H1 (cell line): Measurements from ENCODE around the gene TRAT1. TPM values are rescaled to one million over a fixed set of nuclear protein-coding genes. Genes with fewer than 3 reads are reported as not detected.

Experiments
- CTCF ChIA-PET: fragments of 300-600 bp; sonication (Branson Sonifier 250); formaldehyde crosslinking; loops from one replicate; lab custom pipeline; 2021; ENCODE audit not compliant: partially characterized antibody; lab: Charles Lee
- POLR2A ChIA-PET: fragments of 300-600 bp; sonication (Branson Sonifier 250); formaldehyde crosslinking; loops from one replicate; lab custom pipeline; 2021; ENCODE audit warnings: inconsistent platforms; ENCODE audit not compliant: partially characterized antibody; lab: Charles Lee
- DNase-seq, 2 experiments: peaks; one replicate each; pipeline versions ENCODE4 v3.0.0 to v3.0.0-alpha.2; 2010 to 2022; ENCODE audit warnings: low spot score in 2 of 2, low read depth in 1 of 2, mixed read lengths in 1 of 2
- FAIRE-seq: peaks from 2 replicates; lab custom pipeline; 2011; peaks lifted over from hg19 to GRCh38; lab: Jason Lieb, UNC
- H2AFZ ChIP-seq: 2 replicates; pipeline ENCODE4 v1.8.1; 2012; ENCODE audit warnings: low read length, inconsistent platforms
- H2AK5ac ChIP-seq: 2 replicates; pipeline ENCODE4 v1.6.1; 2013; ENCODE audit warnings: low read depth, low read length
- H2BK120ac ChIP-seq: replicated peaks from 2 replicates; pipeline ENCODE3; 2013; ENCODE audit warnings: low read depth, low read length, inconsistent platforms
- H2BK12ac ChIP-seq: 2 replicates; pipeline ENCODE4 v1.6.1; 2013; ENCODE audit warnings: low read depth, low read length
- H2BK15ac ChIP-seq: 2 replicates; pipeline ENCODE4 v1.6.1; 2013; ENCODE audit warnings: low read length
- H2BK20ac ChIP-seq: 2 replicates; pipeline ENCODE4 v1.6.1; 2013; ENCODE audit warnings: low read length
- H2BK5ac ChIP-seq: 2 replicates; pipeline ENCODE4 v1.6.1; 2013; ENCODE audit warnings: low read depth, low read length
- H3K14ac ChIP-seq: 2 replicates; pipeline ENCODE4 v1.6.1; 2013; ENCODE audit warnings: inconsistent platforms; ENCODE audit not compliant: insufficient read length
- H3K18ac ChIP-seq: 2 replicates; pipeline ENCODE4 v1.6.1; 2013; ENCODE audit warnings: low read length; ENCODE audit errors: extremely low read depth
- H3K23ac ChIP-seq: 2 replicates; pipeline ENCODE4 v1.6.1; 2013; ENCODE audit warnings: inconsistent platforms; ENCODE audit not compliant: insufficient read length
- H3K23me2 ChIP-seq: 2 replicates; pipeline ENCODE4 v1.6.1; 2013; ENCODE audit warnings: low read depth, low read length
- H3K27ac ChIP-seq: 2 replicates; pipeline ENCODE4 v1.6.1; 2011; ENCODE audit warnings: low read depth, low read length, inconsistent platforms
- H3K27me3 ChIP-seq, 4 experiments: replicated peaks in 1 of 4; 1 replicate in 1 of 4; 2 replicates in 3 of 4; pipeline versions ENCODE4 v1.6.1 to v1.8.1; 2011 to 2013; ENCODE audit warnings: low read length in 3 of 4, mild to moderate bottlenecking in 3 of 4, inconsistent platforms in 2 of 4, mixed read lengths in 2 of 4, moderate library complexity in 1 of 4; ENCODE audit not compliant: control insufficient read depth in 3 of 4, insufficient read depth in 3 of 4; ENCODE audit errors: extremely low read depth in 1 of 4
- H3K36me3 ChIP-seq, 4 experiments: 2 replicates each; pipeline versions ENCODE4 v1.6.1 to v1.8.1; 2011 to 2013; ENCODE audit warnings: mild to moderate bottlenecking in 4 of 4, low read length in 3 of 4, moderate library complexity in 2 of 4, control low read depth in 1 of 4, inconsistent platforms in 1 of 4; ENCODE audit not compliant: insufficient read depth in 4 of 4, control insufficient read depth in 2 of 4
- H3K4ac ChIP-seq: replicated peaks from 2 replicates; pipeline ENCODE3; 2013; ENCODE audit warnings: low read length, low read depth, mixed read lengths, inconsistent platforms; ENCODE audit not compliant: insufficient read length
- H3K4me1 ChIP-seq, 4 experiments: replicated peaks in 1 of 4; 1 replicate in 1 of 4; 2 replicates in 3 of 4; pipeline versions ENCODE4 v1.6.1 to v1.8.1; 2011 to 2013; ENCODE audit warnings: low read length in 3 of 4, inconsistent platforms in 2 of 4, mixed read lengths in 1 of 4; ENCODE audit not compliant: insufficient read depth in 4 of 4, control insufficient read depth in 3 of 4
- H3K4me2 ChIP-seq, 2 experiments: 2 replicates each; pipeline versions ENCODE4 v1.6.1 to v1.8.1; 2011 to 2013; ENCODE audit warnings: low read depth in 2 of 2, low read length in 2 of 2, control low read depth in 1 of 2, inconsistent platforms in 1 of 2, mild to moderate bottlenecking in 1 of 2; ENCODE audit not compliant: insufficient read depth in 1 of 2
- H3K4me3 ChIP-seq, 4 experiments: fragments of 200-600, 300-600 bp in 1 of 4; sonication (generic), shearing (Covaris generic), sonication (Bioruptor Twin) in 1 of 4; 2 replicates each; pipeline versions ENCODE4 v1.5.1 to v1.8.1; 2011 to 2016; ENCODE audit warnings: low read length in 4 of 4, low read depth in 3 of 4, control low read depth in 2 of 4, inconsistent platforms in 2 of 4, mild to moderate bottlenecking in 2 of 4, mixed read lengths in 1 of 4, moderate library complexity in 1 of 4; ENCODE audit not compliant: insufficient read depth in 2 of 4; ENCODE audit errors: extremely low read depth in 1 of 4
- H3K56ac ChIP-seq: replicated peaks from 2 replicates; pipeline ENCODE3; 2013; ENCODE audit warnings: low read depth, mild to moderate bottlenecking, mixed read lengths, low read length, inconsistent platforms; ENCODE audit not compliant: insufficient read length
- H3K79me1 ChIP-seq: 2 replicates; pipeline ENCODE4 v1.6.1; 2013; ENCODE audit warnings: low read depth, low read length, control low read depth
- H3K79me2 ChIP-seq, 2 experiments: 2 replicates each; pipeline versions ENCODE4 v1.6.1 to v1.8.1; 2012 to 2013; ENCODE audit warnings: low read length in 2 of 2, mild to moderate bottlenecking in 2 of 2, inconsistent platforms in 1 of 2; ENCODE audit not compliant: insufficient read depth in 2 of 2, control insufficient read depth in 1 of 2
- H3K9ac ChIP-seq, 4 experiments: replicated peaks in 1 of 4; 1 replicate in 1 of 4; 2 replicates in 3 of 4; pipeline versions ENCODE4 v1.6.1 to v1.8.1; 2011 to 2013; ENCODE audit warnings: low read depth in 3 of 4, low read length in 3 of 4, control low read depth in 2 of 4, mild to moderate bottlenecking in 2 of 4, moderate library complexity in 2 of 4, inconsistent platforms in 1 of 4; ENCODE audit errors: extremely low read depth in 1 of 4
- H3K9me3 ChIP-seq, 2 experiments: 2 replicates each; pipeline versions ENCODE4 v1.6.1 to v1.8.1; 2012 to 2013; ENCODE audit warnings: mild to moderate bottlenecking in 2 of 2, moderate library complexity in 2 of 2, control low read depth in 1 of 2, inconsistent platforms in 1 of 2, low read depth in 1 of 2, low read length in 1 of 2, mixed read lengths in 1 of 2; ENCODE audit not compliant: insufficient read depth in 2 of 2
- H4K20me1 ChIP-seq, 2 experiments: replicated peaks in 1 of 2; 2 replicates each; pipeline versions ENCODE3 to v1.8.1; 2011 to 2013; ENCODE audit warnings: inconsistent platforms in 2 of 2, low read length in 2 of 2, mild to moderate bottlenecking in 1 of 2; ENCODE audit not compliant: insufficient read depth in 2 of 2, control insufficient read depth in 1 of 2
- H4K5ac ChIP-seq: 2 replicates; pipeline ENCODE4 v1.6.1; 2013; ENCODE audit warnings: low read length, low read depth, mixed read lengths, inconsistent platforms; ENCODE audit not compliant: insufficient read length
- H4K8ac ChIP-seq: 2 replicates; pipeline ENCODE4 v1.8.0; 2013; ENCODE audit warnings: mild to moderate bottlenecking, moderate library complexity, low read length, inconsistent platforms; ENCODE audit not compliant: insufficient read depth; ENCODE audit errors: extremely low read depth
- H4K91ac ChIP-seq: replicated peaks from 2 replicates; pipeline ENCODE3; 2013; ENCODE audit warnings: low read length, mixed read lengths, inconsistent platforms; ENCODE audit not compliant: insufficient read length
- BRCA1 ChIP-seq: IDR thresholded peaks from 2 replicates; pipeline ENCODE4 v1.6.1; 2012; ENCODE audit warnings: low read depth, low read length, improper control_type of control experiment
- HDAC2 ChIP-seq, 2 experiments: fragments of 300-600 bp in 1 of 2; sonication (generic) in 1 of 2; IDR thresholded peaks; 2 replicates each; pipeline ENCODE4 v1.6.1; 2011 to 2012; ENCODE audit warnings: low read depth in 2 of 2, low read length in 2 of 2, mild to moderate bottlenecking in 2 of 2, moderate library complexity in 2 of 2, borderline replicate concordance in 1 of 2, inconsistent platforms in 1 of 2
- PHF8 ChIP-seq: fragments of 200-600 bp; sonication (generic); conservative IDR thresholded peaks from 2 replicates; pipeline ENCODE4 v1.7.1; 2012; ENCODE audit warnings: low read depth, mild to moderate bottlenecking, inconsistent platforms, low read length, moderate library complexity
- POLR2A ChIP-seq, 2 experiments: IDR thresholded peaks; 1 replicate in 1 of 2; 2 replicates in 1 of 2; pipeline ENCODE4 v1.6.1; 2011; ENCODE audit warnings: low read depth in 2 of 2, low read length in 2 of 2, mild to moderate bottlenecking in 2 of 2; ENCODE audit errors: control extremely low read depth in 1 of 2
- RNF2 ChIP-seq: fragments of 200-900, 300-1000 bp; sonication (generic); IDR thresholded peaks from 2 replicates; pipeline ENCODE4 v1.7.1; 2016; ENCODE audit warnings: borderline replicate concordance, low read depth, mild to moderate bottlenecking, antibody characterized with exemption, low read length; ENCODE audit not compliant: poor library complexity, severe bottlenecking; ENCODE audit errors: missing control alignments
- SAP30 ChIP-seq: fragments of 300-600 bp; sonication (generic); IDR thresholded peaks from 2 replicates; pipeline ENCODE4 v1.7.1; 2012; ENCODE audit warnings: low read length, moderate library complexity, mild to moderate bottlenecking, inconsistent platforms; ENCODE audit not compliant: insufficient read depth, insufficient replicate concordance
- SP4 ChIP-seq: IDR thresholded peaks from 2 replicates; pipeline ENCODE4 v1.6.1; 2012; ENCODE audit warnings: low read length, inconsistent platforms
- WGBS, 2 experiments: shearing (Covaris generic) in 1 of 2; methylation state at CpG; one replicate each; pipeline versions ENCODE4 v1.1.6 to v1.1.7; 2013 to 2015; ENCODE audit warnings: low lambda C conversion rate in 2 of 2, mixed read lengths in 2 of 2, inconsistent platforms in 1 of 2, low coverage in 1 of 2, missing lambda C conversion rate in 1 of 2; ENCODE audit not compliant: insufficient replicate concordance in 2 of 2, insufficient coverage in 1 of 2, insufficient read length in 1 of 2; ENCODE audit errors: extremely low coverage in 1 of 2, missing lambda C conversion rate in 1 of 2; 5-methylcytosine and 5-hydroxymethylcytosine counted together
- polyA plus RNA-seq, 7 experiments: library from polyadenylated mRNA; depleted of rRNA in 3 of 7; stranded (reverse) in 5 of 7; unstranded in 2 of 7; fragments of >200 nt in 5 of 7; fragments of 200-250 nt in 2 of 7; gene quantifications; 1 replicate in 5 of 7; 2 replicates in 1 of 7; 4 replicates in 1 of 7; pipeline versions ENCODE4 v1.2.1 to v1.2.3, GENCODE V29; 2011 to 2013; ENCODE audit warnings: missing spikeins in 2 of 7, mixed read lengths in 2 of 7
- total RNA-seq: library from RNA; stranded (reverse); fragmentation: NEBNext Ultra II Directional; extraction: Animal tissue kit (Norgen Biotek cat#: 25700); gene quantifications from 2 replicates; pipeline ENCODE4 v1.2.1, GENCODE V29; 2021

TRAT1 gene
- total and polyA plus RNA-seq, 2 of the 8 experiments (the other 6 are each of a cell fraction or from before 2014, with no cell fraction given): not detected

GRCh38 chr3:108838436-108838835 lies 15.8 kb downstream of the TRAT1 start:
- Histone ChIP-seq H3K9me3 (no peaks in the 10 kb centered on the region), H3K27me3 (no peaks in the 10 kb centered on the region), H4K8ac (no peak overlapping the region), H3K18ac (no peak overlapping the region), H3K27ac (no peak overlapping the region), H3K4me3 (no peak overlapping the region), H2BK12ac (no peak overlapping the region), H3K56ac (no peak overlapping the region), H4K91ac (no peak overlapping the region), H4K20me1 (no peaks in the 10 kb centered on the region), H2AFZ (no peak overlapping the region), H2BK20ac (no peak overlapping the region), H3K23ac (no peak overlapping the region), H3K9ac (no peak overlapping the region), H4K5ac (no peak overlapping the region), H3K23me2 (no peaks in the 10 kb centered on the region), H3K79me1 (no peaks in the 10 kb centered on the region), H2AK5ac (no peak overlapping the region), H3K14ac (no peak overlapping the region), H3K4me2 (no peak overlapping the region), H3K79me2 (no peaks in the 10 kb centered on the region), H2BK5ac (no peak overlapping the region), H2BK120ac (no peak overlapping the region), H2BK15ac (no peak overlapping the region), H3K36me3 (no peaks in the 10 kb centered on the region), H3K4me1 (no peaks in the 10 kb centered on the region), H3K4ac (no peak overlapping the region)
- no peak for DNase-seq
- ChIA-PET POLR2A (no interaction called here), CTCF (interaction anchor here (0.6 to 1.6 kb wide), 4 partner anchors 9 to 644 kb away, joined by 3 to 7 read pairs (median 3); no protein-coding TSS in a partner anchor)
- TF ChIP-seq RNF2 (no peak), POLR2A (IDR thresholded peaks at IDR 0.05; ENCODE audit: control extremely low read depth in 1 of 2, low read depth in 2 of 2, low read length in 2 of 2) (no peak), HDAC2 (IDR thresholded peaks at IDR 0.05; ENCODE audit: borderline replicate concordance in 1 of 2, low read depth in 2 of 2, low read length in 2 of 2) (no peak), BRCA1 (no peak), SAP30 (no peak), PHF8 (no peak), SP4 (no peak)
- no peak for FAIRE-seq
- WGBS, 2 experiments: 75% methylated on average over 3 of the region's 3 CpGs; no CpG with 5 or more reads in 1 of the 2 experiments
